IMR-90 (cell line): ENCODE measurements around the gene NTSR1. TPM values are rescaled to one million over a fixed set of nuclear protein-coding genes. Genes with fewer than 3 reads are reported as not detected.

Experiments
- ATAC-seq: fragments of 200-7000 bp; cut with Tn5 transposase; 2 replicates; pipeline ENCODE4 v1.9.1; 2020; ENCODE audit warnings: low read depth, mild to moderate bottlenecking, moderate library complexity
- BruUV-seq: library from RNA; stranded (reverse); fragments of 400-500 nt; replicated peaks from 2 replicates; lab custom pipeline; 2021; lab: Mats Ljungman, UMichigan
- CTCF ChIA-PET: fragments of 300-600 bp; formaldehyde crosslinking; extraction: SDS; loops from one replicate; lab custom pipeline; 2021; ENCODE audit warnings: antibody characterized with exemption; lab: Yijun Ruan, JAX
- POLR2A ChIA-PET: fragments of 300-600 bp; sonication (Branson Sonifier 250); formaldehyde crosslinking; loops from one replicate; lab custom pipeline; 2022; ENCODE audit warnings: antibody characterized with exemption; ENCODE audit not compliant: unreplicated experiment; lab: Charles Lee
- DNase-seq: peaks from one replicate; pipeline ENCODE4 v3.0.0; 2013
- H2AFZ ChIP-seq: replicated peaks from 2 replicates; pipeline ENCODE3; 2013; ENCODE audit warnings: low read length, mild to moderate bottlenecking; ENCODE audit not compliant: poor library complexity
- H2AK5ac ChIP-seq: 2 replicates; pipeline ENCODE4 v1.6.1; 2013; ENCODE audit warnings: low read depth, low read length, inconsistent platforms
- H2AK9ac ChIP-seq: replicated peaks from 2 replicates; pipeline ENCODE3; 2013; ENCODE audit warnings: mild to moderate bottlenecking, low read depth, low read length, moderate library complexity; ENCODE audit not compliant: poor library complexity
- H2BK120ac ChIP-seq: 2 replicates; pipeline ENCODE4 v1.6.1; 2013; ENCODE audit warnings: low read depth, low read length, inconsistent platforms
- H2BK15ac ChIP-seq: 3 replicates; pipeline ENCODE4 v1.6.1; 2013; ENCODE audit warnings: low read depth, low read length, inconsistent platforms
- H2BK20ac ChIP-seq: 2 replicates; pipeline ENCODE4 v1.6.1; 2013; ENCODE audit warnings: low read depth, mild to moderate bottlenecking, inconsistent platforms, low read length, moderate library complexity
- H2BK5ac ChIP-seq: 2 replicates; pipeline ENCODE4 v1.6.1; 2013; ENCODE audit warnings: mild to moderate bottlenecking, low read depth, low read length, inconsistent platforms; ENCODE audit not compliant: poor library complexity, severe bottlenecking
- H3K14ac ChIP-seq: replicated peaks from 2 replicates; pipeline ENCODE4 v1.6.1; 2013; ENCODE audit warnings: low read depth, low read length, inconsistent platforms
- H3K18ac ChIP-seq: 2 replicates; pipeline ENCODE4 v1.6.1; 2013; ENCODE audit warnings: low read depth, low read length, control low read depth
- H3K23ac ChIP-seq: 2 replicates; pipeline ENCODE4 v1.6.1; 2013; ENCODE audit warnings: low read depth, low read length, inconsistent platforms
- H3K27ac ChIP-seq: 2 replicates; pipeline ENCODE4 v1.5.1; 2013; ENCODE audit warnings: mild to moderate bottlenecking, control low read depth, low read length; ENCODE audit not compliant: insufficient read depth
- H3K27me3 ChIP-seq: 2 replicates; pipeline ENCODE4 v1.6.1; 2013; ENCODE audit warnings: low read length; ENCODE audit not compliant: control insufficient read depth, insufficient read depth
- H3K36me3 ChIP-seq: 2 replicates; pipeline ENCODE4 v1.6.1; 2013; ENCODE audit warnings: low read length, mixed read lengths; ENCODE audit not compliant: control insufficient read depth, insufficient read depth
- H3K4ac ChIP-seq: 2 replicates; pipeline ENCODE4 v1.6.1; 2013; ENCODE audit warnings: low read depth, low read length, inconsistent platforms
- H3K4me1 ChIP-seq: 2 replicates; pipeline ENCODE4 v1.6.1; 2013; ENCODE audit warnings: low read length, mixed read lengths; ENCODE audit not compliant: control insufficient read depth, insufficient read depth
- H3K4me2 ChIP-seq: 2 replicates; pipeline ENCODE4 v1.6.1; 2013; ENCODE audit warnings: low read depth, mild to moderate bottlenecking, control low read depth, low read length, moderate library complexity
- H3K4me3 ChIP-seq: 2 replicates; pipeline ENCODE4 v1.5.1; 2013; ENCODE audit warnings: low read depth, mild to moderate bottlenecking, control low read depth, low read length, moderate library complexity; ENCODE audit not compliant: insufficient read depth
- H3K56ac ChIP-seq: 2 replicates; pipeline ENCODE4 v1.6.1; 2013; ENCODE audit warnings: low read length, inconsistent platforms; ENCODE audit not compliant: insufficient read depth; ENCODE audit errors: extremely low read depth
- H3K79me1 ChIP-seq, 2 experiments: 2 replicates each; pipeline ENCODE4 v1.6.1; 2013; ENCODE audit warnings: low read length in 2 of 2, inconsistent platforms in 1 of 2, low read depth in 1 of 2
- H3K9ac ChIP-seq: 2 replicates; pipeline ENCODE4 v1.6.1; 2013; ENCODE audit warnings: low read depth, low read length, control low read depth
- H3K9me1 ChIP-seq: 2 replicates; pipeline ENCODE4 v1.6.1; 2013; ENCODE audit warnings: low read length, inconsistent platforms; ENCODE audit not compliant: insufficient read depth
- H3K9me3 ChIP-seq: 2 replicates; pipeline ENCODE4 v1.6.1; 2013; ENCODE audit warnings: low read length; ENCODE audit not compliant: control insufficient read depth, insufficient read depth
- H4K20me1 ChIP-seq: 2 replicates; pipeline ENCODE4 v1.6.1; 2013; ENCODE audit warnings: low read length, inconsistent platforms; ENCODE audit not compliant: insufficient read depth
- H4K5ac ChIP-seq: 2 replicates; pipeline ENCODE4 v1.6.1; 2013; ENCODE audit warnings: mild to moderate bottlenecking, low read depth, low read length, control low read depth
- H4K8ac ChIP-seq, 2 experiments: 2 replicates each; pipeline ENCODE4 v1.6.1; 2013; ENCODE audit warnings: low read depth in 2 of 2, low read length in 2 of 2, control low read depth in 1 of 2, inconsistent platforms in 1 of 2
- H4K91ac ChIP-seq: 2 replicates; pipeline ENCODE4 v1.6.1; 2013; ENCODE audit warnings: low read depth, low read length, inconsistent platforms; ENCODE audit not compliant: insufficient read depth
- BHLHE40 ChIP-seq: fragments of 150-350 bp; IDR thresholded peaks from 2 replicates; pipeline ENCODE4 v1.6.1; 2016; ENCODE audit warnings: mild to moderate bottlenecking, low read depth, low read length
- CEBPB ChIP-seq: IDR thresholded peaks from 2 replicates; pipeline ENCODE4 v1.6.1; 2012; ENCODE audit warnings: low read depth, low read length, improper control_type of control experiment
- CHD1 ChIP-seq: IDR thresholded peaks from 2 replicates; pipeline ENCODE4 v1.6.1; 2012; ENCODE audit warnings: low read depth, low read length, improper control_type of control experiment
- CTCF ChIP-seq: conservative IDR thresholded peaks from 2 replicates; pipeline ENCODE4 v1.5.1; 2012; ENCODE audit warnings: mild to moderate bottlenecking, low read depth, low read length, improper control_type of control experiment
- ELK1 ChIP-seq: fragments of 150-350 bp; IDR thresholded peaks from 2 replicates; pipeline ENCODE4 v1.6.1; 2016; ENCODE audit warnings: low read depth, mild to moderate bottlenecking, low read length, moderate library complexity, borderline replicate concordance
- FOS ChIP-seq: fragments of 150-350 bp; IDR thresholded peaks from 2 replicates; pipeline ENCODE4 v1.6.1; 2016; ENCODE audit warnings: low read depth, low read length
- MAFK ChIP-seq: IDR thresholded peaks from 2 replicates; pipeline ENCODE4 v1.6.1; 2012; ENCODE audit warnings: low read depth, low read length, improper control_type of control experiment
- MAZ ChIP-seq: IDR thresholded peaks from 2 replicates; pipeline ENCODE4 v1.6.1; 2012; ENCODE audit warnings: low read depth, mild to moderate bottlenecking, low read length, improper control_type of control experiment, moderate library complexity, borderline replicate concordance
- MXI1 ChIP-seq: IDR thresholded peaks from 2 replicates; pipeline ENCODE4 v1.6.1; 2012; ENCODE audit warnings: low read depth, mild to moderate bottlenecking, low read length, moderate library complexity, borderline replicate concordance
- NFE2L2 ChIP-seq: fragments of 150-350 bp; IDR thresholded peaks from 2 replicates; pipeline ENCODE4 v1.6.1; 2016; ENCODE audit warnings: low read depth, mild to moderate bottlenecking, low read length
- POLR2A ChIP-seq: IDR thresholded peaks from 2 replicates; pipeline ENCODE4 v1.6.1; 2012; ENCODE audit warnings: mild to moderate bottlenecking, low read depth, low read length
- RAD21 ChIP-seq: IDR thresholded peaks from 2 replicates; pipeline ENCODE4 v1.6.1; 2012; ENCODE audit warnings: low read length, improper control_type of control experiment
- RCOR1 ChIP-seq: IDR thresholded peaks from 2 replicates; pipeline ENCODE4 v1.6.1; 2012; ENCODE audit warnings: mild to moderate bottlenecking, low read length, improper control_type of control experiment; ENCODE audit not compliant: insufficient replicate concordance
- RFX5 ChIP-seq: IDR thresholded peaks from 2 replicates; pipeline ENCODE4 v1.8.0; 2012; ENCODE audit warnings: low read depth, mild to moderate bottlenecking, low read length, moderate library complexity
- SMC3 ChIP-seq: fragments of 150-350 bp; IDR thresholded peaks from 2 replicates; pipeline ENCODE4 v1.6.1; 2016; ENCODE audit warnings: low read depth, mild to moderate bottlenecking, antibody characterized with exemption, low read length, moderate library complexity
- USF2 ChIP-seq: fragments of 150-350 bp; IDR thresholded peaks from 2 replicates; pipeline ENCODE4 v1.6.1; 2017; ENCODE audit warnings: mild to moderate bottlenecking, antibody characterized with exemption, low read length, low read depth
- WGBS, 2 experiments: methylation state at CpG; one replicate each; pipeline versions ENCODE4 v1.1.5 to v1.1.7; 2013; ENCODE audit warnings: missing lambda C conversion rate in 2 of 2; ENCODE audit not compliant: insufficient read length in 1 of 2; ENCODE audit errors: extremely low coverage in 2 of 2; 5-methylcytosine and 5-hydroxymethylcytosine counted together
- dilution Hi-C: fragments of 300-500 bp; cut with HindIII; formaldehyde crosslinking; loops from one replicate; pipeline ENCODE4 v1.14.3; 2018; ENCODE audit warnings: low sequenced_read_pairs; ENCODE audit not compliant: unreplicated experiment
- in situ Hi-C: fragments of 300-500 bp; cut with MboI; formaldehyde crosslinking; loops from 3 replicates; pipeline ENCODE4 v1.14.3; 2019; ENCODE audit warnings: low sequenced_read_pairs, inconsistent platforms, mixed read lengths
- intact Hi-C: fragments of 100-400 bp; cut with micrococcal nuclease; formaldehyde crosslinking; loops from 2 replicates; pipeline ENCODE4 v1.10.0; 2022
- polyA plus RNA-seq, 3 experiments: library from polyadenylated mRNA; depleted of rRNA; stranded (reverse); fragments of >200 nt; gene quantifications; 2 replicates each; pipeline ENCODE4 v1.2.3, GENCODE V29; 2012; ENCODE audit warnings: low replicate concordance in 1 of 3
- total RNA-seq: library from RNA; depleted of rRNA; stranded (reverse); fragments of >200 nt; gene quantifications from 2 replicates; pipeline ENCODE4 v1.2.3, GENCODE V29; 2012

Gene NTSR1
- total and polyA plus RNA-seq, 2 of the 4 experiments (the other 2 are of a cell fraction), result 0.54 to 1.8 TPM

GRCh38 chr20:62790075-62790474 is 81.4 kb downstream of the NTSR1 start:
- DNase-seq (no peak), ATAC-seq (no peak)
- ChIA-PET CTCF (no interaction called here), POLR2A (no interaction called here)
- Histone ChIP-seq H2BK5ac (no peak overlapping the region), H3K14ac (no peak overlapping the region), H3K79me1 (peaks cover 0 to 4% of the 10 kb centered on the region in 2 experiments; a peak in 1 of 4 replicates), H4K20me1 (0 out of 2 replicates have a peak, but pooled peaks cover 6% of the 10 kb centered on the region), H3K36me3 (no peaks in the 10 kb centered on the region), H4K5ac (no peak overlapping the region), H2BK120ac (no peak overlapping the region), H2BK20ac (no peak overlapping the region), H3K27ac (no peak overlapping the region), H4K91ac (no peak overlapping the region), H3K9me1 (peaks cover 17% of the 10 kb centered on the region), H2AK9ac (no peak overlapping the region), H2AFZ (peak overlapping the region; percentile 11), H3K18ac (no peak overlapping the region), H3K4me1 (peaks cover 19% of the 10 kb centered on the region), H3K9me3 (no peaks in the 10 kb centered on the region), H3K23ac (no peak overlapping the region), H2AK5ac (peak overlapping the region; percentile 3; the same call in 1 of the 2 replicates), H3K4me3 (no peak overlapping the region), H3K27me3 (no peaks in the 10 kb centered on the region; the same call in 1 of the 2 replicates), H3K9ac (no peak overlapping the region), H2BK15ac (no peak overlapping the region), H3K56ac (no peak overlapping the region), H4K8ac (no peak overlapping the region), H3K4me2 (no peak overlapping the region), H3K4ac (peak overlapping the region; percentile 47; the same call in 1 of the 2 replicates)
- in situ Hi-C loops, result loop anchor here (5.0 kb wide), 1 partner anchor 123 kb away; no protein-coding TSS in a partner anchor
- intact Hi-C loops, result loop anchor here (2.0 to 5.0 kb wide), 2 partner anchors 37 to 288 kb away; no protein-coding TSS in a partner anchor
- no TSS peak for BruUV-seq
- WGBS, 2 experiments, result 90% methylated on average over 8 of the region's 12 CpGs; no CpG with 5 or more reads in 1 of the 2 experiments
- dilution Hi-C loops, result no loop called here
- TF ChIP-seq MAZ, result no peak
- TF ChIP-seq MXI1, result no peak
- no peak for TF ChIP-seq ELK1
- TF ChIP-seq CTCF, result no peak
- TF ChIP-seq CHD1, result no peak
- TF ChIP-seq USF2, result no peak
- no peak for TF ChIP-seq BHLHE40
- TF ChIP-seq RFX5, result no peak
- no peak for TF ChIP-seq POLR2A
- no peak for TF ChIP-seq FOS
- TF ChIP-seq SMC3, result no peak
- no peak for TF ChIP-seq RCOR1
- no peak for TF ChIP-seq CEBPB
- TF ChIP-seq RAD21, result no peak
- TF ChIP-seq NFE2L2, result no peak
- no peak for TF ChIP-seq MAFK
